Measurements from ENCODE around the gene AMPH.

DNA sequence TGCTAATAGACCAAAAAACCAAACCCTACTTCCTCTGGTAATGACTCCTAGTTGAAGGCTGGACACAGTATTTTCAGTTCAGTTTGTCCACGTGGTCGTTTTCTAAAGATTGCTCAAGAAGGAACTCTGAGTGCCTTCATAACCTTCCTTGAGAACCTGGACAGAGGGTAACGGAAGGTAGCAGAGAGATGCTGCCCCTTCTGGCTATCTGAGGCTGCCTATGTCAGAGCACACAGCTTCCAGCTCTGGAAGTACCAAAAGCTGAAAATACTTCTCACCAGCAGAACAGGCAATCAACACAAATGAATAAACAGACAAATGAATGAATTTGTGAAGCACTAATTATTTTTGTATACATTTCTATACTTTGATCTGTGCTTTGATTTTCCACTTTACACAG lies 85.2 kb downstream of the AMPH start:
- TF ChIP-seq POLR2A (IDR thresholded peaks at IDR 0.05) (no peak), CTCF (IDR thresholded peaks at IDR 0.05) (no peak)

Data from uterus (tissue), 2 donors.